ENCODE measurements around the gene CDNF. TPM values are rescaled to one million over a fixed set of nuclear protein-coding genes. Genes with fewer than 3 reads are reported as not detected.

CDNF gene
- total RNA-seq, 1 donor from 2014 or later = 1.1 TPM

- Mint-ChIP-seq H3K27ac (ENCODE audit: unreplicated experiment) (no peak overlapping the region), H3K4me1 (no peaks in the 10 kb centered on the region), H3K36me3 (ENCODE audit: low read depth) (peaks cover 12% of the 10 kb centered on the region), H3K9me3 (no peaks in the 10 kb centered on the region), H3K27me3 (ENCODE audit: low read depth) (no peaks in the 10 kb centered on the region), H3K4me3 (no peak overlapping the region)
- no peak for DNase-seq (ENCODE audit: low read depth, low spot score)
- no peak for TF ChIP-seq CTCF (conservative IDR thresholded peaks at IDR 0.05)
These were observed 23.0 kb upstream of the CDNF start for GRCh38 chr10:14860791-14861190.

- Mint-ChIP-seq H3K36me3 (ENCODE audit: low read depth) (peaks cover 9% of the 10 kb centered on the region), H3K27me3 (ENCODE audit: low read depth) (no peaks in the 10 kb centered on the region), H3K27ac (ENCODE audit: unreplicated experiment) (no peak overlapping the region), H3K4me3 (no peak overlapping the region), H3K9me3 (no peaks in the 10 kb centered on the region), H3K4me1 (no peaks in the 10 kb centered on the region)
- DNase-seq (ENCODE audit: low read depth, low spot score) = no peak
- no peak for TF ChIP-seq CTCF (conservative IDR thresholded peaks at IDR 0.05)
These were observed 21.9 kb upstream of the CDNF start for GRCh38 chr10:14859775-14860174.

GRCh38 chr10:14859043-14859442, 21.2 kb upstream of the CDNF start:
- no peaks in the 10 kb centered on the region for H3K27me3 Mint-ChIP-seq (ENCODE audit: low read depth)
- H3K4me3 Mint-ChIP-seq = no peak overlapping the region
- no peaks in the 10 kb centered on the region for H3K4me1 Mint-ChIP-seq
- no peak overlapping the region for H3K27ac Mint-ChIP-seq (ENCODE audit: unreplicated experiment)
- TF ChIP-seq CTCF (conservative IDR thresholded peaks at IDR 0.05) = no peak
- H3K36me3 Mint-ChIP-seq (ENCODE audit: low read depth) = peaks cover 5% of the 10 kb centered on the region
- DNase-seq (ENCODE audit: low read depth, low spot score) = no peak
- H3K9me3 Mint-ChIP-seq = no peaks in the 10 kb centered on the region

GRCh38 chr10:14858338-14858960, 20.6 kb upstream of the CDNF start:
- H3K36me3 Mint-ChIP-seq (ENCODE audit: low read depth) = peaks cover 5% of the 10 kb centered on the region
- H3K4me1 Mint-ChIP-seq = no peaks in the 10 kb centered on the region
- no peaks in the 10 kb centered on the region for H3K27me3 Mint-ChIP-seq (ENCODE audit: low read depth)
- no peak overlapping the region for H3K4me3 Mint-ChIP-seq
- no peak for TF ChIP-seq CTCF (conservative IDR thresholded peaks at IDR 0.05)
- H3K27ac Mint-ChIP-seq (ENCODE audit: unreplicated experiment) = no peak overlapping the region
- DNase-seq (ENCODE audit: low read depth, low spot score) = no peak
- no peaks in the 10 kb centered on the region for H3K9me3 Mint-ChIP-seq

- H3K4me1 Mint-ChIP-seq = no peaks in the 10 kb centered on the region
- peaks cover 4% of the 10 kb centered on the region for H3K36me3 Mint-ChIP-seq (ENCODE audit: low read depth)
- no peak overlapping the region for H3K4me3 Mint-ChIP-seq
- DNase-seq (ENCODE audit: low read depth, low spot score) = no peak
- no peak overlapping the region for H3K27ac Mint-ChIP-seq (ENCODE audit: unreplicated experiment)
- no peaks in the 10 kb centered on the region for H3K27me3 Mint-ChIP-seq (ENCODE audit: low read depth)
- TF ChIP-seq CTCF (conservative IDR thresholded peaks at IDR 0.05) = no peak
- no peaks in the 10 kb centered on the region for H3K9me3 Mint-ChIP-seq
These were observed 17.6 kb upstream of the CDNF start for GRCh38 chr10:14855453-14855852.

Measured in neural crest cell (in vitro differentiated cells).